SH-SY5Y (cell line): ENCODE measurements around the gene MTREX.

Experiments used
- GATA2 ChIP-seq: IDR thresholded peaks from 2 replicates; pipeline ENCODE4 v1.6.1; 2011; ENCODE audit warnings: mild to moderate bottlenecking, low read depth, low read length
- GATA3 ChIP-seq: IDR thresholded peaks from 2 replicates; pipeline ENCODE4 v1.6.1; 2011; ENCODE audit warnings: low read depth, mild to moderate bottlenecking, low read length, moderate library complexity

- TF ChIP-seq GATA2 = no peak
- TF ChIP-seq GATA3 = no peak
Measured at GRCh38 chr5:55320571-55320970, 12.8 kb downstream of the MTREX start.
